Measurements from ENCODE around the gene PTGR1.

PTGR1 gene

DNA sequence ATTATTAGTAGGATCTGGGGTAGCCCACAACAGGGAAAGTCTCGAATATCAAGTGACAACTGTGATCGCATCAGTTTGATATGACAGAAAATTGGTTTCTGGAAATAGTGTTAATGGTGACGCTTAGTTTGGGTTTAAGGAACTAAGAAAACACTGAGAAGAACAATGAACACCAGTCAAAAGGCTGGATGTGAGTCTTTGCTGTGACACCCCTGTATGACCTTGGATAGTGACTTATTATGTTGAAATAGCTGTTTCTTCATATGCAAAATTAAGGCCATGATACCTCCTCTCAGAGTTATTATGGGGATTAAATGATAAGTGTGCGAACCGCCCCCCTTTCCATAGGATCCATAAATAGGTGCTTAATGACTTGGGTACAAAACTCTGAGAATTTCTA lies 32.6 kb upstream of the PTGR1 start:
- Histone ChIP-seq H3K9me3 (no peaks in the 10 kb centered on the region), H3K27ac (peak overlapping the region; percentile 89), H3K4me1 (ENCODE audit: control insufficient read depth in 1 of 2, insufficient read depth in 1 of 2, low read depth in 1 of 2, low read length in 1 of 2) (peaks cover 27 to 33% of the 10 kb centered on the region in 2 experiments), H3K36me3 (no peaks in the 10 kb centered on the region), H3K27me3 (no peaks in the 10 kb centered on the region), H3K4me3 (ENCODE audit: low read depth in 1 of 2, low read length in 1 of 2) (peak overlapping the region; percentile 64 to 80)
- TF ChIP-seq, protein P1, sequence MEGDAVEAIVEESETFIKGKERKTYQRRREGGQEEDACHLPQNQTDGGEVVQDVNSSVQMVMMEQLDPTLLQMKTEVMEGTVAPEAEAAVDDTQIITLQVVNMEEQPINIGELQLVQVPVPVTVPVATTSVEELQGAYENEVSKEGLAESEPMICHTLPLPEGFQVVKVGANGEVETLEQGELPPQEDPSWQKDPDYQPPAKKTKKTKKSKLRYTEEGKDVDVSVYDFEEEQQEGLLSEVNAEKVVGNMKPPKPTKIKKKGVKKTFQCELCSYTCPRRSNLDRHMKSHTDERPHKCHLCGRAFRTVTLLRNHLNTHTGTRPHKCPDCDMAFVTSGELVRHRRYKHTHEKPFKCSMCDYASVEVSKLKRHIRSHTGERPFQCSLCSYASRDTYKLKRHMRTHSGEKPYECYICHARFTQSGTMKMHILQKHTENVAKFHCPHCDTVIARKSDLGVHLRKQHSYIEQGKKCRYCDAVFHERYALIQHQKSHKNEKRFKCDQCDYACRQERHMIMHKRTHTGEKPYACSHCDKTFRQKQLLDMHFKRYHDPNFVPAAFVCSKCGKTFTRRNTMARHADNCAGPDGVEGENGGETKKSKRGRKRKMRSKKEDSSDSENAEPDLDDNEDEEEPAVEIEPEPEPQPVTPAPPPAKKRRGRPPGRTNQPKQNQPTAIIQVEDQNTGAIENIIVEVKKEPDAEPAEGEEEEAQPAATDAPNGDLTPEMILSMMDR (IDR thresholded peaks at IDR 0.05), result no peak

DNA sequence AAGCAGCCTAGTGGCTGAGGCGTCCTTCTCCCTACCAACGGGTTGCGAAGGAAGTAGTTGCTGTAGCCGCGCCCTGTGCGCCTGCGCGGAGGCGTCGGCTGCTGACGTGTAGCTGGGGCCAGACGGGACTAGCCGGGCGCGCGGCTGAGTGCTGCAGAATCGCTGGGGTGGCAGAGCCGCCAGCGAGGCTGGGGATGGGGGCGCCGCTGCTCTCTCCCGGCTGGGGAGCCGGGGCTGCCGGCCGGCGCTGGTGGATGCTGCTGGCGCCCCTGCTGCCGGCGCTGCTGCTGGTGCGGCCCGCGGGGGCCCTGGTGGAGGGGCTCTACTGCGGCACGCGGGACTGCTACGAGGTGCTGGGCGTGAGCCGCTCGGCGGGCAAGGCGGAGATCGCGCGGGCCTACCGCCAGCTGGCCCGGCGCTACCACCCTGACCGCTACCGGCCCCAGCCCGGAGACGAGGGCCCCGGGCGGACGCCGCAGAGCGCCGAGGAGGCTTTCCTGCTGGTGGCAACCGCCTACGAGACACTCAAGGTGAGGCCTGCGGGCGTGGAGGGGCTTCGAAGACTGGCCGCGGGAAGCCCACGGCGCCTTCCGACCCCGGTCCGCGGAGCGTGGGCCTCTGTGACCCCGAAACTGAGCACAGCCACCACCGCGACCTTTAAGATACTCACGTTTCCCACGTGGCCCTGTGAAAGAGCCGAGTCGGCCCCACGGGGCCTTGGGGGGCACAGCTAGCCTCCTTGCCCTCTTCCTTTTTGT lies 31.9 kb upstream of the PTGR1 start, which contains the start of gene DNAJC25:
Gene DNAJC25, plus strand, starts transcription at position 121 of the 758 bp plus-strand sequence. Its CDS starts 74 bp downstream, at position 195.
- TF ChIP-seq, protein P1 (IDR thresholded peaks at IDR 0.05), result no peak
- Histone ChIP-seq H3K4me1 (ENCODE audit: control insufficient read depth in 1 of 2, insufficient read depth in 1 of 2, low read depth in 1 of 2, low read length in 1 of 2) (peaks cover 27 to 31% of the 10 kb centered on the region in 2 experiments), H3K27me3 (no peaks in the 10 kb centered on the region), H3K9me3 (no peaks in the 10 kb centered on the region), H3K4me3 (ENCODE audit: low read depth in 1 of 2, low read length in 1 of 2) (peak within 1 kb of the TSS; percentile 64 to 80), H3K36me3 (no peaks in the 10 kb centered on the region), H3K27ac (peak within 1 kb of the TSS; percentile 89)

DNA sequence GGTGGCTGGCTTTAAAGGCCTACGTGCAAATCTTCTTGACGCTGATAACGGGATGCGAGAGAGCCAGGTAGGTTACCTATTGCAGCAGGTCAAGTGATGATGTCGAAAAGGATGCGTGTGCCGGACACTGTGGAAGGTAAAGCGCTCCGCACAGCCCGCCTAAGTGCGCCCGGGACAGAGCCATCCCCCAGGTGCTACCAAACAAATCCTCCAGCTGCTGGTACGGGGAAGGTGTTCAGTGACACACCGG lies 31.4 kb upstream of the PTGR1 start:
- H3K27me3 ChIP-seq, result no peaks in the 10 kb centered on the region
- no peaks in the 10 kb centered on the region for H3K9me3 ChIP-seq
- TF ChIP-seq, protein P1 (IDR thresholded peaks at IDR 0.05), result no peak
- H3K27ac ChIP-seq, result peak overlapping the region; percentile 89
- peaks cover 22 to 27% of the 10 kb centered on the region in 2 experiments for H3K4me1 ChIP-seq (ENCODE audit: control insufficient read depth in 1 of 2, insufficient read depth in 1 of 2, low read depth in 1 of 2, low read length in 1 of 2)
- H3K4me3 ChIP-seq (ENCODE audit: low read depth in 1 of 2, low read length in 1 of 2), result peak overlapping the region; percentile 64 to 80
- H3K36me3 ChIP-seq, result no peaks in the 10 kb centered on the region

DNA sequence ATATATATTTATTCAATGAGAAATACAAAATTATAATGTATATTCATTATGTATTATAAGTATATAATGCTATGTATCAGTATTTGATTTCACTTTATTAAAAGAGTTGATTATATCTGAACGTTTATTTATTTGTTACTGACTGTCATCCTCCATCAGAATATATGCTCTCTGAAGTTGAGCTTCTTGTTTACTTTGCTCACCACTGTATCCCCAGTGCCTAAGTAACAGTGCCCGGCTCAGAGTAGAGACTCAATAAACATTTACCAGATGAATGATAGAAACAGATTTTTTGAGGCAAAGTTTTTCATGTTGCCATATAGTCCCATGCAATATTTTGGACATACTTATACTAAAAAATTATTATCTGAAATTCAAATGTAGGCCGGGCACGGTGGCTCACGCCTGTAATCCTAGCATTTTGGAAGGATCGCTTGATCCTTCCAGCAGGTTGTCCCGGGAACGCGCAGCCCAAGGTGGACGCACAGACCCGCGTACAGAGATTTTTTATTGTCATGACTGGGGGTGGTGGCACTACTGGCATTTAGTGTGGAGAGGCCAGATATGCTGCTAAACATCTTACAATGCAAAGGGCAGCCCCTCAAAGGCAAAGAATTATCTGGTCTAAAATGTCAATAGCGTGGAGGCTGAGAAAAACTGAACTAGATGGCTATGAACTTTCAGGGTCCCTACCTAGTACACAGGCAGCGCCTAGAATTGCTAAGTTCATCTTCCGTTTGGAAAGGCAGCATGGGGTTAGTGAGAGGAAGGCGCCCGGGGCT lies 30.9 kb upstream of the PTGR1 start:
- Histone ChIP-seq H3K9me3 (no peaks in the 10 kb centered on the region), H3K27me3 (no peaks in the 10 kb centered on the region), H3K27ac (peak overlapping the region; percentile 89), H3K4me1 (ENCODE audit: control insufficient read depth in 1 of 2, insufficient read depth in 1 of 2, low read depth in 1 of 2, low read length in 1 of 2) (peaks cover 19 to 22% of the 10 kb centered on the region in 2 experiments), H3K4me3 (ENCODE audit: low read depth in 1 of 2, low read length in 1 of 2) (peak overlapping the region; percentile 64 to 80), H3K36me3 (no peaks in the 10 kb centered on the region)
- TF ChIP-seq, protein P1 (IDR thresholded peaks at IDR 0.05), result no peak

DNA sequence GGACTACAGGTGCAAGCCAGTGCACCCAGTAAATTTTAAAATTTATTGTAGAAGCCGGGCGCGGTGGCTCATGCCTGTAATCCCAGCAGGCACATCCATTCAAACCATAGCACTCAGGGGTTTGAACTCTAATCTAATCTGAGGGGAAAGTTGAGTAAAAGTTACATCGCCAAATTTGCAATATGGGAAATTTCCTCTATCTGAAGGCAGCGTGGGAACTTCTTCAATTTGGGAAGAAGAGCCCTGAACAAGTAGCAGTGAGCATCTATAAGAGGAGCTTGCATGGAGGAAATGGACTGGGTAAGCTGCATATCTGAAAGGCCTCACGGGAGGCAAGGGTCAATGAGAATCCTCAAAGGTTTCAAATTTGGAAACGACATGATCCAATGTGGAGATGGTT lies 29.0 kb upstream of the PTGR1 start:
- Histone ChIP-seq H3K4me3 (ENCODE audit: low read depth in 1 of 2, low read length in 1 of 2) (no peak overlapping the region), H3K27ac (no peak overlapping the region), H3K9me3 (no peaks in the 10 kb centered on the region), H3K36me3 (no peaks in the 10 kb centered on the region), H3K27me3 (peaks cover 11% of the 10 kb centered on the region), H3K4me1 (ENCODE audit: control insufficient read depth in 1 of 2, insufficient read depth in 1 of 2, low read depth in 1 of 2, low read length in 1 of 2) (peaks cover 19 to 22% of the 10 kb centered on the region in 2 experiments)
- TF ChIP-seq, protein P1 (IDR thresholded peaks at IDR 0.05), result no peak

Measured in neutrophil (primary cell).